RWPE1 (cell line): ENCODE measurements around the gene ADAM12.
"Not testable (repeated sequence)": the region's sequence is repeated elsewhere in the genome, so short reads cannot be mapped to it uniquely, and the experiment has no call there.

ENCODE experiments used
- CTCF ChIA-PET: fragments of 350-600 bp; sonication (Branson Sonifier 250); formaldehyde crosslinking; extraction: SDS; loops from one replicate; lab custom pipeline; 2021; lab: Yijun Ruan, JAX
- POLR2A ChIA-PET: fragments of 400-600 bp; formaldehyde crosslinking; extraction: SDS; loops from one replicate; lab custom pipeline; 2020; ENCODE audit warnings: antibody characterized with exemption; ENCODE audit not compliant: low non-redundant PET; lab: Yijun Ruan, JAX
- DNase-seq: peaks from one replicate; pipeline ENCODE4 v3.0.0; 2012; ENCODE audit warnings: low spot score
- H3K27ac ChIP-seq: fragments of 450-650 bp; 2 replicates; pipeline ENCODE4 v1.5.1; 2017
- TF ChIP-seq, protein P1 (sequence below): fragments of 450-650 bp; conservative IDR thresholded peaks from 2 replicates; pipeline ENCODE4 v1.5.1; 2017; ENCODE audit warnings: low read depth, mild to moderate bottlenecking

ADAM12 gene

DNA sequence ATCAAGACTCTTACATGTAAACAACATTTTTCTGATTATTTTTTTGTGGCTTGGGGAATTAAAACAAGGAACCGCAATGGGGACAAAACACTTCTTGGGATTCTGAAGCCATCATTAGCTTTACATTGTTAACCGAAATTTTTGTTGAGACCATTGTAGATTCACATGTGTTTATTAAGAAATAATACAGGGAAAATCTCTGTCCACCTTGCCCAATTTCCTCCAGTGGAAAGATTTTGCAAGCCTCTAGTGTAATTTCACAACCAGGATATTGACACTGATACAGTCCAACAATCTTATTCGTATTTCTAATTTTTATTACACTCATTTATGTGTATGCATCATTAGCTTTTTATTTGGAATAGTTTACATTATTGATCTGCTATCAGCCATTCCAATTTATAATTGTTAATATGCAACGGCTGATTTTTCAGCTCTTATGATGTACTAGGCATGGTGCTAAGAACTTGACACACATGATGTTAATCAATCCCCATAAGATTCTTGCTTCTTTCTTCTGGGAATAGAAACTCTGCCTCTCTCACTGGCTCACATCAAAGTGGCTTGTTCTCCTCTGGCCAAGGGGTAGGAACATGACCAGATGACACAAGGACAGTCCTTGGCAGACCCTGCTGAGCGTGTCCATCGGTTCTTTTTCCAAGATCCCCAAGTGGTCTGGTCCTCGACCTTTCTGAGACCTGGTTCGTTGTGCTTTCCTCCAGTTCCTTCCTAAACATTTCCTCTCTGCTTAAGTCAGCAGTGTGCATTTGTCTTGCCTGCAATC is 137.6 kb downstream of the ADAM12 start:
- no peak overlapping the region for H3K27ac ChIP-seq
- CTCF ChIA-PET, result no interaction called here
- POLR2A ChIA-PET, result no interaction called here
- TF ChIP-seq, protein P1, sequence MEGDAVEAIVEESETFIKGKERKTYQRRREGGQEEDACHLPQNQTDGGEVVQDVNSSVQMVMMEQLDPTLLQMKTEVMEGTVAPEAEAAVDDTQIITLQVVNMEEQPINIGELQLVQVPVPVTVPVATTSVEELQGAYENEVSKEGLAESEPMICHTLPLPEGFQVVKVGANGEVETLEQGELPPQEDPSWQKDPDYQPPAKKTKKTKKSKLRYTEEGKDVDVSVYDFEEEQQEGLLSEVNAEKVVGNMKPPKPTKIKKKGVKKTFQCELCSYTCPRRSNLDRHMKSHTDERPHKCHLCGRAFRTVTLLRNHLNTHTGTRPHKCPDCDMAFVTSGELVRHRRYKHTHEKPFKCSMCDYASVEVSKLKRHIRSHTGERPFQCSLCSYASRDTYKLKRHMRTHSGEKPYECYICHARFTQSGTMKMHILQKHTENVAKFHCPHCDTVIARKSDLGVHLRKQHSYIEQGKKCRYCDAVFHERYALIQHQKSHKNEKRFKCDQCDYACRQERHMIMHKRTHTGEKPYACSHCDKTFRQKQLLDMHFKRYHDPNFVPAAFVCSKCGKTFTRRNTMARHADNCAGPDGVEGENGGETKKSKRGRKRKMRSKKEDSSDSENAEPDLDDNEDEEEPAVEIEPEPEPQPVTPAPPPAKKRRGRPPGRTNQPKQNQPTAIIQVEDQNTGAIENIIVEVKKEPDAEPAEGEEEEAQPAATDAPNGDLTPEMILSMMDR, result no peak
- no peak for DNase-seq

DNA sequence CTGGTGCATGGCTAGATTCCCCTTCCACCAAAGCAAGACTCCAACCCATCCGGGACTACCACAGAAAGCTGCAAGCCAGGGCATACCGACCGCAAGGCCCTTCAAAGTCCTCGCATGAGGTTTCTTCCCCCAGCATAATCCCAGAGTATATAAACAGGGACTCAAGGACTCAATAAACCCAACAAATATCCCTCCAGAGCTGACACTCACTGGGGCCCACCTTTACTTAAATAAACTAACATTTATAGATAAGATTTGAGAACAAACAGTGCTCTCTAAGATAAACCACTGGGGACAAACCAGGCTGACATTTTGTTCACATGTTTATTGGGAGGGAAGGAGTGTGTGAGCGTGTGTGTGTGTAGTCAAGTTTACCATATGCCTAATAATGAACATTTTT is 138.2 kb downstream of the ADAM12 start:
- TF ChIP-seq, protein P1, result no peak
- H3K27ac ChIP-seq, result no peak overlapping the region
- ChIA-PET CTCF (no interaction called here), POLR2A (no interaction called here)
- DNase-seq, result no peak

DNA sequence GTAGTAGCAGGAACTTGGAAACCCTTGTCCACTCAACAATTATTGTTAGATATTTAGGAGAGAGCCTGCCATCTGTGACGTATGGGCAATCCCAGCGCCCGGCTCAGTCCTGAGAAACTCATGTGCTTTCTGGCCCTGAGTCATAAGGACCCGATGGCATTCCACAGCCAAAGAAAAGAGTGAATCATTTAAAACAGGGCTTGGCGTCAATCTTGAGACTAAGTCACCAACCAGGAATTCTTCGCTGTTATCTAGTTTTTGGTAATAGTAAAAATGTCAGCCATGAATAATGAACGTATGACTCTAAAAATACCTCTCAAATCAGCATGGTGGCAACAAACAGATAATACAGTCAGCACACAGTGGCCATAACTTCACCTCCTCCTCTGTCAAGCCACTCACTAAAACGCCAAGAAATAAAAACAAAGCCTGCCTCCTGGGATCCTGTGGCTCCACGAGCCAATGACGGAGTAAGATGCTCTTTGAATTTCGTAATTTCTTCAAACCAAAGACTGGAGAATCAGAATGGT is 140.8 kb downstream of the ADAM12 start:
- TF ChIP-seq, protein P1, result no peak
- ChIA-PET CTCF (no interaction called here), POLR2A (no interaction called here)
- DNase-seq, result peak; percentile 98
- H3K27ac ChIP-seq, result peak overlapping the region; percentile 60

DNA sequence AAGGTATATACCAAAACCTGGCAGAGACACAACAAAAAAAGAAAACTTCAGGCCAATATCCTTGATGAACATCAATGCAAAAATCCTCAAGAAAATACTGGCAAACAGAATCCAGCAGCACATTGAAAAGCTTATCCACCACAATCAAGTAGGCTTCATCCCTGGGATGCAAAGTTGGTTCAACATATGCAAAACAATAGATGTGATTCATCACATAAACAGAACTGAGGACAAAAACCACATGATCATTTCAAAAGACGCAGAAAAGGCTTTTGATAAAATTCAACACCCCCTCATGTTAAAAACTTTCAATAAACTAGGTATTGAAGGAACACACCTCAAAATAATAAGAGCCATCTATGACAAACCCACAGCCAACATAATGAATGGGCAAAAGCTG is 141.9 kb downstream of the ADAM12 start:
- CTCF ChIA-PET, DNase-seq, POLR2A ChIA-PET, H3K27ac ChIP-seq: not testable (repeated sequence)

DNA sequence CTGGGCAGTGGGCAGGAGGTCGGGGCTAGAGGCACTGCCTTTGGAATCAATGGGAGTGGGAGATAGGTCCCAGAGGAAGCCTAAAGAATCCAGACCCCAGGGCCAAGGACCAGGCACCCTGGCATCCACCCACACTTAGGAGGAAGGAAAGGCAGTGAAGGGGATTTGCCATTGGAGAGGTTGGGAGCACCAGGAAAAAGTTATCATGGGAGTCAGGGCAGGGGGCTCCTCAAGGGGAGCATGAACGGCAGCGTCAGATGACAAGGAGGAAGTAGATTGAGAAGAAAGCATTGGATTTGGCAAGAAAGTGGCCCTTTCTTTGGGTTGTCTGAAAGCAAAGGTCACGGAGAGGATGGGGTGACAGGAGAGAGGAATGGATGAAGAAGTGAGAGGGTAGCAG is 142.8 kb downstream of the ADAM12 start:
- TF ChIP-seq, protein P1, result no peak
- ChIA-PET POLR2A (no interaction called here), CTCF (no interaction called here)
- DNase-seq, result no peak
- no peak overlapping the region for H3K27ac ChIP-seq

DNA sequence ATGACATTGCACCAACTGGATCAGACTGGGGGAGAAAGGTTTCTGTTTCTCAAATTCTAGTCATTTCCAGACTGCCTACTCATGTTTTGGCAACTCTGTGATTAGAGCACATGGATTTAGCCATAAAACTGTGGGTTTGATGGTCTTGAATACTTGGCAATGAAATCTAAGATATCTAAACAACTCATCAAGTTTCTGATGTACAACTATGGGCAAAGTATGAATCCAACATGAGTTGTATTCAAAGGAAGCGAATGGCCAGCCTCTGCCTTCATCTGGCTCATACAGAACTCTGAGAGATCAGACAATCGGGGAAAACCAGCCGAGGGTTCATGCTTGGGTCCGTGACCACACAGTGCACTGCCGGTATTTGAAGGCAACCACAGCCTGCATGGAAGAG is 144.3 kb downstream of the ADAM12 start:
- ChIA-PET POLR2A (no interaction called here), CTCF (no interaction called here)
- TF ChIP-seq, protein P1, result no peak
- no peak for DNase-seq
- H3K27ac ChIP-seq, result no peak overlapping the region

DNA sequence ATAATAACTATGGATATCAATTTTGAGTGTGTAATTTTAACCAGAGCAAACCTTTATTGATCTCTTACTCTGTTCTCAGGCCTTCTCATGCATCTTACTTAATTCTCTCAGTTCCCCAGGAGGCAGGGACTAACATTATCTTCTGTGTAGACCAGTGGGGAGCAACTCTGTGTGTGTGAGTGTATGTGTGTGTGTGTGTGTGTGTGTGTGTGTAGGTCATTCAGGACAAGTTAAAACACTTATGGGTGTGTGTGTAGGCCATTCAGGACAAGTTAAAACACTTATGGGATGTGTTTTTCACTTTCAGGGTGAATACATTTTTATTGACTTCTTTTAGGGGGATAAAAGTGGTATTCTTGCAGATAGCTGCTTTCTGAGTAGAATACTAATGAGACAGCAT is 145.0 kb downstream of the ADAM12 start:
- CTCF ChIA-PET, result no interaction called here
- POLR2A ChIA-PET, result no interaction called here
- TF ChIP-seq, protein P1, result no peak
- peak overlapping the region; percentile 33; the same call in 1 of the 2 replicates for H3K27ac ChIP-seq
- no peak for DNase-seq
